HepG2 (cell line): Measurements from ENCODE around the gene MEIS1. TPM values are rescaled to one million over a fixed set of nuclear protein-coding genes. Genes with fewer than 3 reads are reported as not detected.

Experiments
- BORCS8-MEF2B ChIP-seq: sonication (generic); formaldehyde crosslinking; IDR thresholded peaks from 2 replicates; pipeline ENCODE4 v1.8.0; 2022; ENCODE audit warnings: mild to moderate bottlenecking, missing genetic modification reagents
- BRD4 ChIP-seq: sonication (generic); formaldehyde crosslinking; IDR thresholded peaks from 2 replicates; pipeline ENCODE4 v1.4.0; 2020; ENCODE audit warnings: missing genetic modification reagents
- CHD4 ChIP-seq: fragments of 200-600 bp; sonication (generic); IDR thresholded peaks from 2 replicates; pipeline ENCODE4 v1.7.0; 2017; ENCODE audit warnings: mild to moderate bottlenecking, low read length, borderline replicate concordance
- HMG20B ChIP-seq: conservative IDR thresholded peaks from 2 replicates; pipeline ENCODE4 v1.6.1; 2016; ENCODE audit warnings: missing genetic modification reagents, missing compliant biosample characterization
- HNF4G ChIP-seq, 2 experiments: sonication (generic) in 1 of 2; formaldehyde crosslinking in 1 of 2; IDR thresholded peaks; 2 replicates each; pipeline versions ENCODE4 v1.4.0 to v1.6.1; 2011 to 2020; ENCODE audit warnings: borderline replicate concordance in 2 of 2, low read depth in 2 of 2, mild to moderate bottlenecking in 2 of 2, low read length in 1 of 2, missing genetic modification reagents in 1 of 2, moderate library complexity in 1 of 2
- KAT8 ChIP-seq: IDR thresholded peaks from 2 replicates; pipeline ENCODE4 v1.6.1; 2016; ENCODE audit warnings: missing genetic modification reagents, missing compliant biosample characterization
- KDM6A ChIP-seq: IDR thresholded peaks from 2 replicates; pipeline ENCODE4 v1.6.1; 2016; ENCODE audit warnings: low read depth
- MXD4 ChIP-seq: IDR thresholded peaks from 2 replicates; pipeline ENCODE4 v1.6.1; 2016; ENCODE audit warnings: mild to moderate bottlenecking, missing biosample characterization, missing genetic modification reagents
- TAF15 ChIP-seq: fragments of 200-400 bp; formaldehyde crosslinking; IDR thresholded peaks from one replicate; pipeline ENCODE4 v1.6.1; 2018; ENCODE audit warnings: mild to moderate bottlenecking, low read depth, low read length; ENCODE audit not compliant: poor library complexity, severe bottlenecking
- TFDP1 ChIP-seq: IDR thresholded peaks from 2 replicates; pipeline ENCODE4 v1.6.1; 2016; ENCODE audit warnings: missing compliant biosample characterization, missing genetic modification reagents, borderline replicate concordance
- YEATS2 ChIP-seq: sonication (generic); formaldehyde crosslinking; IDR thresholded peaks from 2 replicates; pipeline ENCODE4 v1.4.0; 2020; ENCODE audit warnings: missing genetic modification reagents, borderline replicate concordance
- ZIK1 ChIP-seq: sonication (generic); formaldehyde crosslinking; IDR thresholded peaks from 2 replicates; pipeline ENCODE4 v1.5.0; 2020; ENCODE audit warnings: mild to moderate bottlenecking, low read depth, missing genetic modification reagents, borderline replicate concordance
- ZNF432 ChIP-seq: sonication (generic); formaldehyde crosslinking; IDR thresholded peaks from 2 replicates; pipeline ENCODE4 v1.5.0; 2020; ENCODE audit warnings: missing genetic modification reagents, mild to moderate bottlenecking, borderline replicate concordance
- ZNF746 ChIP-seq: sonication (generic); formaldehyde crosslinking; IDR thresholded peaks from 2 replicates; pipeline ENCODE4 v1.8.0; 2022; ENCODE audit warnings: mild to moderate bottlenecking, missing genetic modification reagents
- ZSCAN25 ChIP-seq: sonication (generic); formaldehyde crosslinking; IDR thresholded peaks from 2 replicates; pipeline ENCODE4 v1.8.0; 2022; ENCODE audit warnings: mild to moderate bottlenecking, missing genetic modification reagents
- ZSCAN30 ChIP-seq: sonication (generic); formaldehyde crosslinking; IDR thresholded peaks from 2 replicates; pipeline ENCODE4 v1.5.0; 2020; ENCODE audit warnings: mild to moderate bottlenecking, missing genetic modification reagents
- polyA plus RNA-seq, 8 experiments: library from polyadenylated mRNA; depleted of rRNA in 3 of 8; stranded (reverse) in 7 of 8; unstranded in 1 of 8; fragments of >200 nt; fragmentation: Illumina TruSeq in 4 of 8; extraction: Trizol in 4 of 8; gene quantifications; 2 replicates each; pipeline versions ENCODE4 v1.2.1 to v1.2.3, GENCODE V29; 2011 to 2016; ENCODE audit warnings: low read depth in 4 of 8, missing spikeins in 1 of 8, mixed read lengths in 1 of 8; ENCODE audit not compliant: insufficient read depth in 1 of 8
- total RNA-seq, 5 experiments: library from RNA; depleted of rRNA; stranded (reverse); fragments of >200 nt; fragmentation: Illumina TruSeq; extraction: Trizol; gene quantifications; 2 replicates each; pipeline ENCODE4 v1.2.3, GENCODE V29; 2016; ENCODE audit warnings: low read depth in 1 of 5
- TF ChIP-seq, protein P1 (sequence below): sonication (generic); formaldehyde crosslinking; IDR thresholded peaks from 2 replicates; pipeline ENCODE4 v1.4.0; 2020; ENCODE audit warnings: missing genetic modification reagents
- TF ChIP-seq, protein P2 (sequence below): IDR thresholded peaks from 2 replicates; pipeline ENCODE4 v1.6.1; 2018; ENCODE audit warnings: missing genetic modification reagents
- TF ChIP-seq, protein P3 (sequence below): sonication (generic); formaldehyde crosslinking; IDR thresholded peaks from 2 replicates; pipeline ENCODE4 v1.4.0; 2020; ENCODE audit warnings: missing genetic modification reagents

Gene MEIS1
- total and polyA plus RNA-seq, 2 of the 13 experiments (the other 11 are each of a cell fraction or from before 2014, with no cell fraction given): 3.8 to 6.0 TPM

DNA sequence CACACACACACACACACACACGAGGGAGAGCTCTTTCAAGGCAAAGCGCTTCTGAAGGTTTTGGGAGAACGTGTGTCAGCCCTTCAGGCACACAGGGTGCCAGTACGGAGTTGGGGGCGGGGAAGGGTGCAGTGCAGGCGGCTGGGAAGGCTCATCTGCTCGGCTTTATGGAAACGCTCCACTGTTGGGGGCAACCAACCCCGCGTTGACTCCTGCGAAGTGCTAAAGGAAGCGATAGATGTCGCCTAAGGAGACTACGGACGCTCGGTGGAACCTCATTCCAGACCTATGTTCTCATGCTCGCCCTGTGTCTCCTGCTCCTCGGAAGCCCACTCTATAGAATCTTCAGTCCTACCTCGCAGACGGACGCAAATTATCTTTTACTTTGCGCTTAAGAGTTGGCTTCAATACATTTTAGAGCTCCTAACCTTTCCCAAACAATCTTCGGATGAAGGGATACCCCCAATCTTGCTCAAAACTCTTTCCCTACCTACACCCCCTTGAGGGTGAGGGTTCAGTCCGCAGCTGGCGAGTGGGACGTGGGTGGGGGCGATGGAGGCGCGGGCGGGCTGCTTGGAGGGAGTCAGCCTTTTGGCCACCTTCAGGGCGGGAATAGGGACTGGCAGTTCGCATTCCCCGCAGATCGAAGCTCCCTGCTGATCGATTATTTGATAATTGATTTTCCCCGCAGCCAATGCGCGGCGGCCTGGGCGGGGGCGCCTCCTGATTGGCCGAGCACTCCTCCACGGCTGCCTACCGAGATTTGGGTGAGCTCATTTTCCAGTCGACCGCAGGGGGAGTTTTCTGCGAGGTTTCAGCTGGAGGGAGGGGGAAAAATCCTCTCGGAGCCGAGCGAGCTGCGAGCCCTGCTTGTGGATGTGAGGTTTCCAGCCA is 1.9 kb upstream of the MEIS1 start (continued):
- TF ChIP-seq HNF4G (IDR thresholded peaks at IDR 0.05; ENCODE audit: borderline replicate concordance, low read depth, low read length) (no peak), HNF4G (CRISPR knock-in tag; IDR thresholded peaks at IDR 0.05; ENCODE audit: borderline replicate concordance, low read depth) (0 out of 2 replicates have a peak, but pooled peaks have one; percentile 40), MXD4 (CRISPR knock-in tag) (no peak), ZSCAN25 (CRISPR knock-in tag) (0 out of 2 replicates have a peak, but pooled peaks have one; percentile 63), ZSCAN30 (no peak), BRD4 (CRISPR knock-in tag) (no peak), YEATS2 (CRISPR knock-in tag) (peak; percentile 51; the same call in 1 of the 2 replicates), KAT8 (peak; percentile 44; the same call in 1 of the 2 replicates), KDM6A (CRISPR knock-in tag) (no peak), ZNF746 (CRISPR knock-in tag) (no peak), CHD4 (no peak), ZIK1 (CRISPR knock-in tag) (no peak), HMG20B (CRISPR knock-in tag) (no peak), BORCS8-MEF2B (CRISPR knock-in tag) (peak; percentile 64), TAF15 (no peak), TFDP1 (peak; percentile 56; the same call in 1 of the 2 replicates), ZNF432 (CRISPR knock-in tag) (no peak)
- TF ChIP-seq, protein P1, sequence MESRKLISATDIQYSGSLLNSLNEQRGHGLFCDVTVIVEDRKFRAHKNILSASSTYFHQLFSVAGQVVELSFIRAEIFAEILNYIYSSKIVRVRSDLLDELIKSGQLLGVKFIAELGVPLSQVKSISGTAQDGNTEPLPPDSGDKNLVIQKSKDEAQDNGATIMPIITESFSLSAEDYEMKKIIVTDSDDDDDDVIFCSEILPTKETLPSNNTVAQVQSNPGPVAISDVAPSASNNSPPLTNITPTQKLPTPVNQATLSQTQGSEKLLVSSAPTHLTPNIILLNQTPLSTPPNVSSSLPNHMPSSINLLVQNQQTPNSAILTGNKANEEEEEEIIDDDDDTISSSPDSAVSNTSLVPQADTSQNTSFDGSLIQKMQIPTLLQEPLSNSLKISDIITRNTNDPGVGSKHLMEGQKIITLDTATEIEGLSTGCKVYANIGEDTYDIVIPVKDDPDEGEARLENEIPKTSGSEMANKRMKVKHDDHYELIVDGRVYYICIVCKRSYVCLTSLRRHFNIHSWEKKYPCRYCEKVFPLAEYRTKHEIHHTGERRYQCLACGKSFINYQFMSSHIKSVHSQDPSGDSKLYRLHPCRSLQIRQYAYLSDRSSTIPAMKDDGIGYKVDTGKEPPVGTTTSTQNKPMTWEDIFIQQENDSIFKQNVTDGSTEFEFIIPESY (CRISPR knock-in tag): peak; percentile 90
- TF ChIP-seq, protein P2, sequence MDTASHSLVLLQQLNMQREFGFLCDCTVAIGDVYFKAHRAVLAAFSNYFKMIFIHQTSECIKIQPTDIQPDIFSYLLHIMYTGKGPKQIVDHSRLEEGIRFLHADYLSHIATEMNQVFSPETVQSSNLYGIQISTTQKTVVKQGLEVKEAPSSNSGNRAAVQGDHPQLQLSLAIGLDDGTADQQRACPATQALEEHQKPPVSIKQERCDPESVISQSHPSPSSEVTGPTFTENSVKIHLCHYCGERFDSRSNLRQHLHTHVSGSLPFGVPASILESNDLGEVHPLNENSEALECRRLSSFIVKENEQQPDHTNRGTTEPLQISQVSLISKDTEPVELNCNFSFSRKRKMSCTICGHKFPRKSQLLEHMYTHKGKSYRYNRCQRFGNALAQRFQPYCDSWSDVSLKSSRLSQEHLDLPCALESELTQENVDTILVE (CRISPR knock-in tag): 0 out of 2 replicates have a peak, but pooled peaks have one; percentile 49
- TF ChIP-seq, protein P3, sequence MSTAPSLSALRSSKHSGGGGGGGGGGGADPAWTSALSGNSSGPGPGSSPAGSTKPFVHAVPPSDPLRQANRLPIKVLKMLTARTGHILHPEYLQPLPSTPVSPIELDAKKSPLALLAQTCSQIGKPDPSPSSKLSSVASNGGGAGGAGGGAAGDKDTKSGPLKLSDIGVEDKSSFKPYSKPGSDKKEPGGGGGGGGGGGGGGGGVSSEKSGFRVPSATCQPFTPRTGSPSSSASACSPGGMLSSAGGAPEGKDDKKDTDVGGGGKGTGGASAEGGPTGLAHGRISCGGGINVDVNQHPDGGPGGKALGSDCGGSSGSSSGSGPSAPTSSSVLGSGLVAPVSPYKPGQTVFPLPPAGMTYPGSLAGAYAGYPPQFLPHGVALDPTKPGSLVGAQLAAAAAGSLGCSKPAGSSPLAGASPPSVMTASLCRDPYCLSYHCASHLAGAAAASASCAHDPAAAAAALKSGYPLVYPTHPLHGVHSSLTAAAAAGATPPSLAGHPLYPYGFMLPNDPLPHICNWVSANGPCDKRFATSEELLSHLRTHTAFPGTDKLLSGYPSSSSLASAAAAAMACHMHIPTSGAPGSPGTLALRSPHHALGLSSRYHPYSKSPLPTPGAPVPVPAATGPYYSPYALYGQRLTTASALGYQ: 0 out of 2 replicates have a peak, but pooled peaks have one; percentile 7
